Spleen (tissue), 11 donors: ENCODE results near the gene CCDC157. TPM values are rescaled to one million over a fixed set of nuclear protein-coding genes. Genes with fewer than 3 reads are reported as not detected.

Source experiments
- DNase-seq: peaks from one replicate; pipeline ENCODE4 v3.0.0-alpha.2; 2020
- H3K27ac ChIP-seq, 8 donors: fragments of 200-600 bp; sonication (generic) in 7 of 8; 1 replicate in 4 of 8; 2 replicates in 4 of 8; pipeline versions ENCODE4 v1.5.0 to v1.8.0; 2016 to 2021; ENCODE audit warnings: inconsistent platforms in 4 of 8, mild to moderate bottlenecking in 4 of 8, moderate library complexity in 1 of 8
- H3K27me3 ChIP-seq, 7 donors: fragments of 200-600 bp; sonication (generic) in 6 of 7; replicated peaks in 1 of 7; 1 replicate in 4 of 7; 2 replicates in 3 of 7; pipeline versions ENCODE4 v1.5.0 to v1.8.0; 2016 to 2021; ENCODE audit warnings: inconsistent platforms in 3 of 7, mild to moderate bottlenecking in 1 of 7
- H3K36me3 ChIP-seq, 6 donors: fragments of 200-600 bp; sonication (generic) in 5 of 6; 1 replicate in 4 of 6; 2 replicates in 2 of 6; pipeline versions ENCODE4 v1.5.0 to v1.8.0; 2016 to 2021; ENCODE audit warnings: inconsistent platforms in 2 of 6
- H3K4me1 ChIP-seq, 6 donors: fragments of 200-600 bp; sonication (generic) in 5 of 6; 1 replicate in 3 of 6; 2 replicates in 3 of 6; pipeline versions ENCODE4 v1.5.0 to v1.8.0; 2016 to 2021; ENCODE audit warnings: inconsistent platforms in 3 of 6
- H3K4me3 ChIP-seq, 8 donors: fragments of 200-600 bp; sonication (generic) in 7 of 8; 1 replicate in 4 of 8; 2 replicates in 4 of 8; pipeline versions ENCODE4 v1.5.0 to v1.8.0; 2016 to 2021; ENCODE audit warnings: inconsistent platforms in 4 of 8, mild to moderate bottlenecking in 4 of 8, moderate library complexity in 2 of 8
- H3K9me3 ChIP-seq, 8 donors: fragments of 200-600 bp; sonication (generic) in 7 of 8; 1 replicate in 4 of 8; 2 replicates in 4 of 8; pipeline versions ENCODE4 v1.5.0 to v1.8.0; 2016 to 2021; ENCODE audit warnings: inconsistent platforms in 4 of 8
- POLR2A ChIP-seq, 3 donors: fragments of 450-650 bp; IDR thresholded peaks; one replicate each; pipeline ENCODE4 v1.5.1; 2017; ENCODE audit warnings: antibody characterized with exemption in 3 of 3, mild to moderate bottlenecking in 1 of 3
- POLR2AphosphoS5 ChIP-seq, 3 donors: sonication (generic); formaldehyde crosslinking; IDR thresholded peaks; one replicate each; pipeline ENCODE4 v1.5.1; 2017; ENCODE audit warnings: antibody characterized with exemption in 3 of 3
- WGBS, 5 donors: extraction: QIAGEN DNeasy Blood & Tissue Kit in 3 of 5; methylation state at CpG; one replicate each; pipeline versions ENCODE4 v1.1.5 to v1.1.7; 2013 to 2018; 5-methylcytosine and 5-hydroxymethylcytosine counted together
- intact Hi-C: fragments of 100-400 bp; cut with DNase I; formaldehyde crosslinking; loops from one replicate; pipeline ENCODE4 v1.15.0; 2023; ENCODE audit warnings: low total_unique reads
- polyA plus RNA-seq, 3 donors: library from polyadenylated mRNA; stranded (reverse); fragments of 200-250 nt; gene quantifications; one replicate each; pipeline ENCODE4 v1.2.1, GENCODE V29; 2013
- total RNA-seq, 7 donors: library from RNA; depleted of rRNA in 3 of 7; stranded (reverse); fragments of >200 nt in 3 of 7; fragmentation: NEBNext Ultra II Directional in 4 of 7; extraction: Animal tissue kit (Norgen Biotek cat#: 25700) in 4 of 7; gene quantifications; one replicate each; pipeline versions ENCODE4 v1.1.0 to v1.2.1, GENCODE V29; 2016 to 2021
- TF ChIP-seq, protein P1 (sequence below), 11 experiments: fragments of 200-600 bp in 7 of 11; fragments of 450-650 bp in 4 of 11; sonication (generic) in 4 of 11; IDR thresholded peaks in 8 of 11; conservative IDR thresholded peaks in 3 of 11; 1 replicate in 7 of 11; 2 replicates in 4 of 11; pipeline versions ENCODE4 v1.4.0 to v1.8.0; 2016 to 2021; ENCODE audit warnings: antibody characterized with exemption in 11 of 11, inconsistent platforms in 4 of 11, mild to moderate bottlenecking in 1 of 11
- donor health status: healthy with polysubstance abuse.
- donor health status: DM: no; HTN: no; CAD: no; lungs with moderate emphysema.
- donor health status: DM: no; HTN: no; CAD: no.
- donor health status: Bipolar disorder and iron deficiency.
- donor health status: healthy.
- donor health status: DM: no; HTN: no; CAD: no.
- donor health status: DM: yes; HTN: yes; CAD: no.

The CCDC157 gene
- total and polyA plus RNA-seq, 10 donors, result 2.1 to 8.1 (median 3.7) TPM

DNA sequence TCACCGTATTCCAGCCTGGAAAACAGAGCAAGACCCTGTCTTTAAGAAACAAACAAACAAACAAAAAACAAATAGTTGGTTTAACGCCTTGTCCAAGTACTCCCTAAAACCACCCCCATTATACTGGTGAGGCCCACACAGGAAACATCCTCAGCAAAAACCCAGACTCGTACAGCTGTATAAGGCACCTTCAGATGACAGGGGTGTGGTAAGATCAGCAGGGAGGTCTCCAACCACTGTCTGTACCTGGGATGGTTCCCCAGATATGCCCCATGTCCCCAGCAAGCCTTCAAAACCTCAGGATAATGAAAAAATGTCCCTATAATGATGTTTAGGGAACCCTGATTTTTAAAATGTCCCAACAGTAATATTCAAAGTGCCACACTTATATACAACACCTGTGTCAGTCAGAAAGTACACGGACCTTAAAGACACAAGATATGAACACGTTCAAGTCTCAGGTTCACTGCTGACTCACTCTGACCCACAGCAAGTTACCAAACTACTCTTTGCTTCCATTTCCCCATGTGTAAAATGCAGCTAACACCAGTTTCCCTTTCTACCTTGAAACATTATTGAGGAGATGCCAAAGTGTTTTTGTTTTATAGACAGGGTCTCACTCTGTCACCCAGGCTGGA lies 9.4 kb upstream of the CCDC157 start:
- Histone ChIP-seq H3K9me3 (no peaks in the 10 kb centered on the region), H3K36me3 (peaks cover 0 to 100% (median 99%) of the 10 kb centered on the region in 6 donors), H3K4me1 (peaks cover 18 to 82% (median 60%) of the 10 kb centered on the region in 6 donors), H3K4me3 (no peak overlapping the region), H3K27ac (peak overlapping the region in 5 of 8 donors; percentile 49 to 59 (median 53)), H3K27me3 (no peaks in the 10 kb centered on the region)
- no peak for DNase-seq
- no peak for TF ChIP-seq POLR2AphosphoS5 (IDR thresholded peaks at IDR 0.05)
- TF ChIP-seq, protein P1, sequence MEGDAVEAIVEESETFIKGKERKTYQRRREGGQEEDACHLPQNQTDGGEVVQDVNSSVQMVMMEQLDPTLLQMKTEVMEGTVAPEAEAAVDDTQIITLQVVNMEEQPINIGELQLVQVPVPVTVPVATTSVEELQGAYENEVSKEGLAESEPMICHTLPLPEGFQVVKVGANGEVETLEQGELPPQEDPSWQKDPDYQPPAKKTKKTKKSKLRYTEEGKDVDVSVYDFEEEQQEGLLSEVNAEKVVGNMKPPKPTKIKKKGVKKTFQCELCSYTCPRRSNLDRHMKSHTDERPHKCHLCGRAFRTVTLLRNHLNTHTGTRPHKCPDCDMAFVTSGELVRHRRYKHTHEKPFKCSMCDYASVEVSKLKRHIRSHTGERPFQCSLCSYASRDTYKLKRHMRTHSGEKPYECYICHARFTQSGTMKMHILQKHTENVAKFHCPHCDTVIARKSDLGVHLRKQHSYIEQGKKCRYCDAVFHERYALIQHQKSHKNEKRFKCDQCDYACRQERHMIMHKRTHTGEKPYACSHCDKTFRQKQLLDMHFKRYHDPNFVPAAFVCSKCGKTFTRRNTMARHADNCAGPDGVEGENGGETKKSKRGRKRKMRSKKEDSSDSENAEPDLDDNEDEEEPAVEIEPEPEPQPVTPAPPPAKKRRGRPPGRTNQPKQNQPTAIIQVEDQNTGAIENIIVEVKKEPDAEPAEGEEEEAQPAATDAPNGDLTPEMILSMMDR (IDR thresholded peaks at IDR 0.05 in 8 of 11, conservative IDR thresholded peaks at IDR 0.05 in 3 of 11), result no peak
- TF ChIP-seq POLR2A (IDR thresholded peaks at IDR 0.05), result no peak
- intact Hi-C loops, result no loop called here
- WGBS, 5 donors, result 58 to 74% (median 66%) methylated on average over 5 of the region's 5 CpGs

DNA sequence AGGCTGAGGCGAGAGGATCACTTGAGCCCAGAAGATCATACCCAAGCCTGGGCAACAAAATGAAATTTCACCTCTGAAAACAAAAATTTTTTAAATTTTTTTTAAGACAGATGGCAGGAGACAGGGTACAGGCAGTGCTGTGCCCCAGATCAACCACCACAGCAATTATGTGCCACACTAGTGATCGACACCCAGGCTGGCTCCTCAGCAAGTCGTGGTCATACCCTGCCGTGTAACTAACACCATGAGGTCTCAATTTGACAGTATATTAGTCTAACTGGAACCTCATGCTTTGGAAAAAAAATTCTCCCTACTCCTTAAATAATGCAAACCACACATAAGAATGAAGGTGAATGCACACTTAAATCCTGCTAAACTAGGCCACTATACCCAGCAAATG lies 8.4 kb upstream of the CCDC157 start:
- peaks cover 0 to 100% (median 96%) of the 10 kb centered on the region in 6 donors for H3K36me3 ChIP-seq
- H3K9me3 ChIP-seq, result no peaks in the 10 kb centered on the region
- no peak for TF ChIP-seq POLR2AphosphoS5 (IDR thresholded peaks at IDR 0.05)
- no peak for TF ChIP-seq POLR2A (IDR thresholded peaks at IDR 0.05)
- TF ChIP-seq, protein P1 (IDR thresholded peaks at IDR 0.05 in 8 of 11, conservative IDR thresholded peaks at IDR 0.05 in 3 of 11), result no peak
- intact Hi-C loops, result no loop called here
- peak overlapping the region in 6 of 8 donors; percentile 49 to 59 (median 52) for H3K27ac ChIP-seq
- 68 to 80% (median 77%) methylated on average over 4 of the region's 4 CpGs for WGBS, 5 donors
- H3K4me1 ChIP-seq, result peaks cover 19 to 90% (median 63%) of the 10 kb centered on the region in 6 donors
- peak; percentile 51 for DNase-seq
- H3K4me3 ChIP-seq, result no peak overlapping the region
- no peaks in the 10 kb centered on the region for H3K27me3 ChIP-seq

GRCh38 chr22:30348809-30349208 lies 8.0 kb upstream of the CCDC157 start:
- DNase-seq, result no peak
- H3K4me1 ChIP-seq, result peaks cover 23 to 95% (median 66%) of the 10 kb centered on the region in 6 donors
- intact Hi-C loops, result no loop called here
- H3K4me3 ChIP-seq, result no peak overlapping the region
- peaks cover 0 to 100% (median 94%) of the 10 kb centered on the region in 6 donors for H3K36me3 ChIP-seq
- no peaks in the 10 kb centered on the region for H3K27me3 ChIP-seq
- H3K9me3 ChIP-seq, result no peaks in the 10 kb centered on the region
- 50 to 74% (median 64%) methylated on average over 4 of the region's 4 CpGs for WGBS, 5 donors
- peak overlapping the region in 6 of 8 donors; percentile 49 to 59 (median 52) for H3K27ac ChIP-seq
- TF ChIP-seq POLR2A (IDR thresholded peaks at IDR 0.05) (no peak), POLR2AphosphoS5 (IDR thresholded peaks at IDR 0.05) (no peak)
- TF ChIP-seq, protein P1 (IDR thresholded peaks at IDR 0.05 in 8 of 11, conservative IDR thresholded peaks at IDR 0.05 in 3 of 11), result no peak

- Histone ChIP-seq H3K9me3 (no peaks in the 10 kb centered on the region), H3K36me3 (peaks cover 0 to 79% (median 70%) of the 10 kb centered on the region in 6 donors), H3K27ac (no peak overlapping the region), H3K4me3 (no peak overlapping the region), H3K27me3 (no peaks in the 10 kb centered on the region), H3K4me1 (peaks cover 46 to 100% (median 82%) of the 10 kb centered on the region in 6 donors)
- intact Hi-C loops, result no loop called here
- 82 to 95% (median 91%) methylated on average over 3 of the region's 3 CpGs for WGBS, 5 donors
- no peak for DNase-seq
- TF ChIP-seq, protein P1 (IDR thresholded peaks at IDR 0.05 in 8 of 11, conservative IDR thresholded peaks at IDR 0.05 in 3 of 11), result no peak
- TF ChIP-seq POLR2AphosphoS5 (IDR thresholded peaks at IDR 0.05) (no peak), POLR2A (IDR thresholded peaks at IDR 0.05) (no peak)
These were observed 5.6 kb upstream of the CCDC157 start for GRCh38 chr22:30351226-30351625.
